ENCODE results near the gene ANKRD23. TPM values are rescaled to one million over a fixed set of nuclear protein-coding genes. Genes with fewer than 3 reads are reported as not detected.

Gene ANKRD23
- total and polyA plus RNA-seq, 2 of the 8 experiments (the other 6 are each of a cell fraction or from before 2014, with no cell fraction given) = 3.4 to 3.5 TPM

GRCh38 chr2:96799623-96799935 lies 44.2 kb downstream of the ANKRD23 start (continued):
- no peak for TF ChIP-seq RXRA (IDR thresholded peaks at IDR 0.05; ENCODE audit: insufficient read depth, low read depth, low read length)

All from H1 (cell line).